Left ventricle myocardium inferior (tissue), 1 donor: ENCODE results near the gene XRCC6. TPM values are rescaled to one million over a fixed set of nuclear protein-coding genes. Genes with fewer than 3 reads are reported as not detected.

ENCODE experiments used
- DNase-seq: peaks from one replicate; pipeline ENCODE4 v3.0.0-alpha.2; 2020
- H3K27ac ChIP-seq: fragments of 200-600 bp; replicated peaks from 2 replicates; pipeline ENCODE4 v1.8.0; 2021
- H3K27me3 ChIP-seq: fragments of 200-600 bp; 2 replicates; pipeline ENCODE4 v1.8.0; 2021; ENCODE audit warnings: low read depth
- H3K36me3 ChIP-seq: fragments of 200-600 bp; 2 replicates; pipeline ENCODE4 v1.8.0; 2021
- H3K4me1 ChIP-seq: fragments of 200-600 bp; 2 replicates; pipeline ENCODE4 v1.8.0; 2021
- H3K4me3 ChIP-seq: fragments of 200-600 bp; 2 replicates; pipeline ENCODE4 v1.8.0; 2021; ENCODE audit warnings: mild to moderate bottlenecking, moderate library complexity
- H3K9me3 ChIP-seq: fragments of 200-600 bp; replicated peaks from 2 replicates; pipeline ENCODE4 v1.8.0; 2021
- CTCF ChIP-seq: fragments of 200-600 bp; IDR thresholded peaks from 2 replicates; pipeline ENCODE4 v1.8.0; 2021; ENCODE audit warnings: antibody characterized with exemption, mild to moderate bottlenecking, borderline replicate concordance
- intact Hi-C: fragments of 100-400 bp; cut with micrococcal nuclease; formaldehyde crosslinking; loops from one replicate; pipeline ENCODE4 v1.11.0; 2022
- total RNA-seq: library from RNA; stranded (reverse); fragmentation: NEBNext Ultra II Directional; extraction: Animal tissue kit (Norgen Biotek cat#: 25700); gene quantifications from one replicate; pipeline ENCODE4 v1.2.1, GENCODE V29; 2021
- donor health status: DM: no; HTN: yes; CAD: no; lungs with severe emphysema.

XRCC6 gene
- total RNA-seq, 1 donor from 2014 or later = 155 TPM

- peaks cover 9% of the 10 kb centered on the region for H3K36me3 ChIP-seq
- no peaks in the 10 kb centered on the region for H3K27me3 ChIP-seq
- no peaks in the 10 kb centered on the region for H3K9me3 ChIP-seq
- H3K27ac ChIP-seq = peak overlapping the region; percentile 73
- no peak for DNase-seq
- intact Hi-C loops = loop anchor here (5.0 kb wide), 1 partner anchor 246 kb away; no protein-coding TSS in a partner anchor
- peaks cover 23% of the 10 kb centered on the region for H3K4me1 ChIP-seq
- peak overlapping the region; percentile 54 for H3K4me3 ChIP-seq
- TF ChIP-seq CTCF = no peak
These were observed 75.6 kb downstream of the XRCC6 start for GRCh38 chr22:41696703-41697102.

DNA sequence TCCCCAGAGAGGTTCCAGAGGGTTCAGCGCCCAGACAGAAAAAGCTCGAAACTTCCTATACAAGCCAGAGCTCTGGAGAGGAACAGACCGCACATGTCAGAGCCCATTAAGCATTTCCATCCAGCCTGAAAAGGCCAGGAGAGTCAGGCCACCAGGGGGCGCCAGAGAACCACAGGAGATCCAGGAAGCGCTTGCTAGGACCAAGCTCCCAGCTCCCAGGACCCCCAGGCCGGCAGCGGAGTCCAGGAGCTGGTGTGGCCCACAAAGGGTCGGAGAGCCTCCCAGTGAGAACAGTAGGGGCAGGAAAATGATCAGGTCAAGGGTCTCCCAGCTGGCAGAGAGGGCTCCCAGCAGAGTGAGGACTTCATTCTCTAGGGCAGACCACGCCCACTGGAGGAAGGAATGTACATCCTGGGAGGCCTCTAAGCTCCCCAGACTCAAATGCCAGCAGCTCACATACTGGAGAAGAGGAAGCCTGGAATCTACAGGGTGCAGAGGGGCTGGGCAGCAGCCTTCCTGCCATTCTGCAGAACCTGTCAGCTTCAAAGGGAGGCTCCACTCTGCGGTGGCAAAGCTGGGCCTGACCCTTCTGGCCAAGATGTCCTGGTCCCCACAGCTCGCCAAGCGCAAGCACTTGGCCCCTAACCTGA is 76.2 kb downstream of the XRCC6 start:
- intact Hi-C loops = loop anchor here (5.0 kb wide), 1 partner anchor 245 kb away; no protein-coding TSS in a partner anchor
- TF ChIP-seq CTCF = peak; percentile 99
- H3K27ac ChIP-seq = peak overlapping the region; percentile 73

GRCh38 chr22:41699264-41700107 is 78.4 kb downstream of the XRCC6 start, which contains the start of gene MEI1:
MEI1 (plus strand) TSS chr22:41699503; CDS start chr22:41699539, 36 bp downstream.
- H3K4me1 ChIP-seq = peaks cover 23% of the 10 kb centered on the region
- intact Hi-C loops = loop anchor here (5.0 kb wide), 1 partner anchor 243 kb away; no protein-coding TSS in a partner anchor
- peak within 1 kb of the TSS; percentile 46 for H3K4me3 ChIP-seq
- no peaks in the 10 kb centered on the region for H3K9me3 ChIP-seq
- peak; percentile 87 for DNase-seq
- no peaks in the 10 kb centered on the region for H3K27me3 ChIP-seq
- H3K27ac ChIP-seq = no peak within 1 kb of the TSS
- no peaks in the 10 kb centered on the region for H3K36me3 ChIP-seq
- no peak for TF ChIP-seq CTCF

More for the DNA sequence above, 76.2 kb downstream of the XRCC6 start:
- H3K9me3 ChIP-seq = no peaks in the 10 kb centered on the region
- DNase-seq = peak; percentile 93
- H3K36me3 ChIP-seq = peaks cover 9% of the 10 kb centered on the region
- no peaks in the 10 kb centered on the region for H3K27me3 ChIP-seq
- peaks cover 23% of the 10 kb centered on the region for H3K4me1 ChIP-seq
- H3K4me3 ChIP-seq = peak overlapping the region; percentile 54

DNA sequence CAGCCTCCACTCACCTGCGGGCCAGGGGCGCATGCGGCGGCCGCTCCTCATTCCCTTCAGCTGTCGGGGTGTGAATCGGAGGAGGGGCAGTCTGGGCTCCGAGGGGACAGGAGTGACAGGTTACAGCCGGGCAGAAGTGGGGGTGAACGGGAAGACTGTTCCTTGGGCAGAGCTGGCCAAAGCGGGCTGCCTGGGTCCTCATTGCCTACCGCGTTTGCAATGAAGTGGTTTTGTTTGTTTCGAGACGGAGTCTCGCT is 78.9 kb downstream of the XRCC6 start:
- Histone ChIP-seq H3K4me1 (peaks cover 23% of the 10 kb centered on the region), H3K27ac (no peak overlapping the region), H3K9me3 (no peaks in the 10 kb centered on the region), H3K27me3 (no peaks in the 10 kb centered on the region), H3K4me3 (no peak overlapping the region), H3K36me3 (no peaks in the 10 kb centered on the region)
- intact Hi-C loops = no loop called here
- DNase-seq = no peak
- TF ChIP-seq CTCF = no peak

GRCh38 chr22:41702763-41703162 is 81.7 kb downstream of the XRCC6 start:
- no peak overlapping the region for H3K27ac ChIP-seq
- no peak overlapping the region for H3K4me3 ChIP-seq
- intact Hi-C loops = no loop called here
- no peak for DNase-seq
- H3K4me1 ChIP-seq = peaks cover 10% of the 10 kb centered on the region
- H3K27me3 ChIP-seq = no peaks in the 10 kb centered on the region
- H3K9me3 ChIP-seq = no peaks in the 10 kb centered on the region
- H3K36me3 ChIP-seq = no peaks in the 10 kb centered on the region
- no peak for TF ChIP-seq CTCF
